WERI-Rb-1 (cell line): Measurements from ENCODE around the gene ZBTB8A.
A peak's percentile ranks its signal among the peaks of the same experiment; 100 is the strongest.
"Not testable (repeated sequence)": the region's sequence is repeated elsewhere in the genome, so short reads cannot be mapped to it uniquely, and the experiment has no call there.

Experiments used
- DNase-seq: peaks from one replicate; pipeline ENCODE4 v3.0.0-alpha.2; 2020
- H3K27ac ChIP-seq: fragments of 250-450 bp; sonication (Bioruptor Pico); 2 replicates; pipeline ENCODE4 v1.5.1; 2020; ENCODE audit warnings: mild to moderate bottlenecking, moderate library complexity
- H3K27me3 ChIP-seq: fragments of 250-450 bp; sonication (Bioruptor Pico); 2 replicates; pipeline ENCODE4 v1.5.1; 2021; ENCODE audit warnings: mild to moderate bottlenecking, low read depth, moderate library complexity; ENCODE audit not compliant: insufficient read depth, severe bottlenecking
- H3K36me3 ChIP-seq: fragments of 250-450 bp; sonication (Bioruptor Pico); 2 replicates; pipeline ENCODE4 v1.5.1; 2020; ENCODE audit warnings: mild to moderate bottlenecking, moderate library complexity
- H3K4me3 ChIP-seq: 2 replicates; pipeline ENCODE4 v1.5.1; 2011; ENCODE audit warnings: low read depth, mild to moderate bottlenecking, control low read depth, low read length
- H3K9me3 ChIP-seq: fragments of 250-450 bp; sonication (Bioruptor Pico); 2 replicates; pipeline ENCODE4 v1.5.1; 2021; ENCODE audit warnings: mild to moderate bottlenecking, moderate library complexity; ENCODE audit not compliant: severe bottlenecking
- TF ChIP-seq, protein P1 (sequence below): IDR thresholded peaks from 2 replicates; pipeline ENCODE4 v1.5.1; 2011; ENCODE audit warnings: low read depth, mild to moderate bottlenecking, control low read depth, inconsistent platforms, low read length

The ZBTB8A gene

DNA sequence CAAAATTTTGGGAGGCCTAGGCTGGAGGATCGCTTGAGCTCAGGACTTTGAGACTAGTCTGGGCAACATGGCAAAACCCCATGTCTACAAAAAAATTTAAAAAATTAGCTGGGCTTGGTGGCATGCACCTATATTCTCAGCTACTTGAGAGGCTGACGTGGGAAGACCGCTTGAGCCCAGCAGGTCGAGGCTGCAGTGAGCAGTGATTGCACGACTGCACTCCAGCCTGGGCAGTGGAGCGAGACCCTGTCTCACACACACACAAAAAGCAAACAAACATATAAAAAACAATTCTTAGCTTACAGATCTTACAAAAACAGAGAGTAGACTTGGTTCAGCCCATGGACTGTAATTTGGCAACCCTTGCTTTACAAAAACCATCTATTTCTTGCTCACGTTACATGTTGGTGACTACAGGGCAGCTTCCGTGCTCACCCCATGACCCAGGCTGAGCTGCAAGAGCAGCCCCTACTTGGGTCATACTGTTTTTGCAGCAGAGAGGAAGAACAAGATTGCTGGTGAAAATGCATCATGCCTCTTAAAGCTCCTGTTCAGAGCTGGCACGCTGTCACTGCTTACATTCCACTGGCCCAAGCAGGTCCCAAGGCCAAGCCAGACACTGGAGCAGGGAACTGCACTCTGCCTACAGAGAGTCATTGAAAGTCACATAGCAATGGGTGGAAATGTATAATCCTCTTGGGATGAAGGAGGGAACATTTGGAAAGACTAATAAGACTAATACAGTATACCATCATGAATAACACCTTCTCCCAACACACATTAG is 13.4 kb upstream of the ZBTB8A start:
- DNase-seq = no peak
- TF ChIP-seq, protein P1, sequence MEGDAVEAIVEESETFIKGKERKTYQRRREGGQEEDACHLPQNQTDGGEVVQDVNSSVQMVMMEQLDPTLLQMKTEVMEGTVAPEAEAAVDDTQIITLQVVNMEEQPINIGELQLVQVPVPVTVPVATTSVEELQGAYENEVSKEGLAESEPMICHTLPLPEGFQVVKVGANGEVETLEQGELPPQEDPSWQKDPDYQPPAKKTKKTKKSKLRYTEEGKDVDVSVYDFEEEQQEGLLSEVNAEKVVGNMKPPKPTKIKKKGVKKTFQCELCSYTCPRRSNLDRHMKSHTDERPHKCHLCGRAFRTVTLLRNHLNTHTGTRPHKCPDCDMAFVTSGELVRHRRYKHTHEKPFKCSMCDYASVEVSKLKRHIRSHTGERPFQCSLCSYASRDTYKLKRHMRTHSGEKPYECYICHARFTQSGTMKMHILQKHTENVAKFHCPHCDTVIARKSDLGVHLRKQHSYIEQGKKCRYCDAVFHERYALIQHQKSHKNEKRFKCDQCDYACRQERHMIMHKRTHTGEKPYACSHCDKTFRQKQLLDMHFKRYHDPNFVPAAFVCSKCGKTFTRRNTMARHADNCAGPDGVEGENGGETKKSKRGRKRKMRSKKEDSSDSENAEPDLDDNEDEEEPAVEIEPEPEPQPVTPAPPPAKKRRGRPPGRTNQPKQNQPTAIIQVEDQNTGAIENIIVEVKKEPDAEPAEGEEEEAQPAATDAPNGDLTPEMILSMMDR = no peak
- Histone ChIP-seq H3K27me3 (no peaks in the 10 kb centered on the region), H3K4me3 (no peak overlapping the region), H3K36me3 (no peaks in the 10 kb centered on the region), H3K27ac (no peak overlapping the region), H3K9me3 (no peaks in the 10 kb centered on the region)

DNA sequence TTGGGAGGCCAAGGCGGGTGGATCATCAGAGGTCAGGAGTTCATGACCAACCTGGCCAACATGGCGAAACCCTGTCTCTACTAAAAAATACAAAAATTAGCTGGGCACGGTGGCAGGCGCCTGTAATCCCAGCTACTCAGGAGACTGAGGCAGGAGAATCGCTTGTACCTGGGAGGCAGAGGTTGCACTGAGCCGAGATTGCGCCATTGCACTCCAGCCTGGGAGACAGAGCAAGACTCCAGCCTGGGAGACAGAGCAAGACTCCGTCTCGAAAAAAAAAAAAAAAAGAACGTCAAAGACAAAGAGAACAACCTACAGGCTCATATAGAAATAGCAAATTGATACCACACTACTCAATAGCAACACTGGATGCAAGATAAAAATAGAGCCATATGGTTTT is 10.7 kb upstream of the ZBTB8A start:
- H3K4me3 ChIP-seq, H3K27ac ChIP-seq: not testable (repeated sequence)

DNA sequence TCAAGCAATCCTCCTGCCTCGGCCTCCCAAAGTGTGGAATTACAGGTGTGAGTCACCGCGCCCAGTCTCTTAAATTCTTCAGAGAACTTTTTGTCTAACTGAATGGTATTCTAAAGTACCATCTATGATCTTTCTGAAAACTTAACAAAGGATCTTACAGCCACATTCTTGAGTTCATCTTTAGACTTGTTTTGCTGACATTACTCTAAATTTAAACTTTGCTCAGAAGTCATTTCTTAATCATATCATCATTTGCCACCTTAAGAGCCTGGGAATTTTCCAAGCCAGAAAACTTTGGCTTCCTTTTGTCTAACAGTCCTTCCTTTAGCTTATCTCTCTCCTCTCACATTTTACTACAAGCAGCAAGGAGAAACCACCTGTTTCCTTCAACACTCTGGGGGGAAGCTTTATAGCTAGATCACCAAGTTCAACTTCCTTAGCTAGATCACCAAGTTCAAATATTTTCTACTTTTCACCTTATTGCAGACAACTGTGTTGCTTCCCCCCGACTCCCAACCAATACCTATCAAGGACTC is 5.4 kb upstream of the ZBTB8A start:
- Histone ChIP-seq H3K27ac (no peak overlapping the region), H3K27me3 (no peaks in the 10 kb centered on the region), H3K36me3 (no peaks in the 10 kb centered on the region), H3K4me3 (no peak overlapping the region), H3K9me3 (no peaks in the 10 kb centered on the region)
- TF ChIP-seq, protein P1 = no peak
- DNase-seq = no peak

More for the DNA sequence above, 10.7 kb upstream of the ZBTB8A start:
- H3K9me3 ChIP-seq, H3K36me3 ChIP-seq, DNase-seq, H3K27me3 ChIP-seq: not testable (repeated sequence)

DNA sequence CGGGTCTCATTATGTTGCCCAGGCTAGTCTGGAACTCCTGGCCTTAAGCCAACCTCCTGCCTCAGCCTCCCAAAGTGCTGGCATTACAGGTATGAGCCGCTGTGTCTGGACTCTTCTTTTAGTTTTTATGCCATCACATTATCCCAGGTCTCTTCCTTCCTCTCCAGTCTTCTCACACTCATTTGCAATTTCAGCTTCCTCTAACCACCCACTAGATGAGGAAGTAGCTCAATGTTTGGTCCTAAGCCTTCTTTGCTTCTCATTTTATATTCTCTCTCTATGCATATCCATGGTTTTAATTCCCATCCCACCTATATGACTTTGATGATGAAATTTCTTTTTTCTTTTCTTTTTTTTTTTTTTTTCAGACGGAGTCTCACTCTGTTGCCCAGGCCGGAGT is 3.1 kb upstream of the ZBTB8A start:
- H3K27ac ChIP-seq = no peak overlapping the region
- H3K27me3 ChIP-seq = no peaks in the 10 kb centered on the region
- H3K4me3 ChIP-seq = no peak overlapping the region
- TF ChIP-seq, protein P1 = no peak
- H3K9me3 ChIP-seq = no peaks in the 10 kb centered on the region
- DNase-seq = no peak
- H3K36me3 ChIP-seq = 0 out of 2 replicates have a peak, but pooled peaks cover under 1% of the 10 kb centered on the region

DNA sequence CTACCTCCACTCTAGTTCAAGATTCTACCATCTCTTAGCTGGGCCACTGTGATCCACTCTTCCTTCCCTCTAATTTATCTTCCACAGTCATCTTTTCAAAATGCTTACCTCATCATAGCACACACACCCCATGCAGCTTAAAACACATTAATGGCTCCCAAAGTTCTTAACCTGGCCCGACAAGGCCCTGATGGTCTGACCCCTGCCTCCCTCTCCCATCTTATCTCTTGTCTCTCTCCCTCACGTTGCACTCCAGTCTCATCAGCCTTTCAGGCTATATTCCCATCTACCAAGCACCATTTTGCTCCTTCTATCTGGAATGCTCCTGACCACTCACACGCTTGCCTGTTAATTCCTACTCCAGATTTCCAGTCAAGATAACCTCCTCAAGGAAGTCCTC is 2.5 kb upstream of the ZBTB8A start:
- Histone ChIP-seq H3K36me3 (peaks cover 7% of the 10 kb centered on the region; the same call in 1 of the 2 replicates), H3K27me3 (no peaks in the 10 kb centered on the region), H3K4me3 (no peak overlapping the region), H3K9me3 (no peaks in the 10 kb centered on the region), H3K27ac (no peak overlapping the region)
- DNase-seq = no peak
- TF ChIP-seq, protein P1 = no peak

DNA sequence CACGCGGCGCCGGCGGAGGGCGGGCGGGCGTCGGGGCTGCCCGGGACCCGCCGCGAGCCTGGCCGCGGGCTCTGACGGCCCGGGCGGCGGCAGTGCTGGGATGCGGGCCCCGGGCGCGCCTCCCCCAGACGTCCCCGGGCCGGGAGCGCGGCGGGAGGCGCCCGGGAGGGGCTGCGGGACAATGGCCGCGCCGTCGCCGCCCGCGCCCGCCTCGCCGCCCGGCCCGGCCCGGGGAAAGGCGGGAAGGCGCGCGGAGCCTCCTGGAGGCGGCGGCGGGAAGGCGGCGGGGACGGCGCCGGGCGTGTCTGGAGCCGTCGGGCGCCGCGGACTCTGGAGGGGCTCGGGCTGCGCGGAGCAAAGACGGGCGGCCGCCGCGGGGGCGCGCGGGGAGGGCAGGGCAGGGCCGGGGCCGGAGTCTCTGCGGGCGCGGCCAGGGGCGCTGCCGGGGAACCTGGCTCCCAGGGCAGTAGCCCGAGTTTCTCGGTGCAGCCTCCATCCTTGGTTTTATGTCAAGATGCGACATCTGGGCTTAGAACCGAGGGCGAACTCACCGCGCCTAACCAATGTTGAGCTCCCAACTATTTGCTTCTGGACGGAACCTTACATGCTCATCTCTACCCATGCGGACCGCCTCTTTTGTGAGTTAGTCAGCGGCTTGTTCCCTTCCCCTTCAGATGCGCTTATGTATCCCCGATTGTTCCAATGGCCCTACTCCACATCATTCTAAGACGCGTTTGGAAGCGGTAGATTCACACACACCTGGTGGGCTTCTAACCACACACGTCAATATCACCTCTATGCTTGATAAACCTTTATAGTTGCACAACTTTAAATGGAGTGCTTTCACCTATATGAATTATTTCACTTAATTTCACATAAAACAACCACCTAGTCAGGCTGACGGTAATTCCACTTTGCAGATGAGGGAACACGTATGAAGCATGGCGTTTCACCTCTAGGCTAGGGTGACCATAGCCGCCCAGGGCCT is 651 bp downstream of the ZBTB8A start:
- no peaks in the 10 kb centered on the region for H3K27me3 ChIP-seq
- H3K27ac ChIP-seq = peak overlapping the region; percentile 70
- peaks cover 7% of the 10 kb centered on the region for H3K36me3 ChIP-seq
- peak; percentile 26 for DNase-seq
- H3K9me3 ChIP-seq = no peaks in the 10 kb centered on the region
- peak overlapping the region; percentile 79 for H3K4me3 ChIP-seq
- TF ChIP-seq, protein P1 = no peak
